WTC11 (cell line): ENCODE results near the gene TNFAIP8L3.

Experiments
- ATF2 ChIP-seq: sonication (generic); formaldehyde crosslinking; IDR thresholded peaks from 2 replicates; pipeline ENCODE4 v1.8.1; 2022; ENCODE audit warnings: low read depth, missing genetic modification reagents, borderline replicate concordance
- ATF3 ChIP-seq: sonication (generic); formaldehyde crosslinking; conservative IDR thresholded peaks from 2 replicates; pipeline ENCODE4 v1.8.1; 2022; ENCODE audit warnings: mild to moderate bottlenecking, missing genetic modification reagents
- CTCF ChIP-seq: fragments of 200-600 bp; IDR thresholded peaks from 2 replicates; pipeline ENCODE4 v1.8.0; 2022; ENCODE audit warnings: antibody characterized with exemption
- E2F5 ChIP-seq: sonication (generic); formaldehyde crosslinking; IDR thresholded peaks from 2 replicates; pipeline ENCODE4 v1.8.1; 2022; ENCODE audit warnings: mild to moderate bottlenecking, moderate library complexity, missing genetic modification reagents
- ELF4 ChIP-seq: sonication (generic); formaldehyde crosslinking; IDR thresholded peaks from 2 replicates; pipeline ENCODE4 v1.8.1; 2022; ENCODE audit warnings: low read depth, mild to moderate bottlenecking, moderate library complexity, missing genetic modification reagents
- ESRRA ChIP-seq: sonication (generic); formaldehyde crosslinking; IDR thresholded peaks from 2 replicates; pipeline ENCODE4 v1.8.1; 2022; ENCODE audit warnings: mild to moderate bottlenecking, missing genetic modification reagents, borderline replicate concordance
- MAX ChIP-seq: sonication (generic); formaldehyde crosslinking; IDR thresholded peaks from 2 replicates; pipeline ENCODE4 v1.8.0; 2022; ENCODE audit warnings: mild to moderate bottlenecking, missing genetic modification reagents
- NFATC4 ChIP-seq: fragments of 250-450 bp; sonication (Bioruptor Pico); IDR thresholded peaks from 2 replicates; pipeline ENCODE4 v1.9.0; 2021; ENCODE audit warnings: mild to moderate bottlenecking
- NR1H2 ChIP-seq: sonication (generic); formaldehyde crosslinking; IDR thresholded peaks from 2 replicates; pipeline ENCODE4 v1.9.0; 2021; ENCODE audit warnings: mild to moderate bottlenecking, moderate library complexity, missing genetic modification reagents
- SP1 ChIP-seq: sonication (generic); formaldehyde crosslinking; conservative IDR thresholded peaks from 2 replicates; pipeline ENCODE4 v1.8.1; 2022; ENCODE audit warnings: missing genetic modification reagents
- USF2 ChIP-seq: sonication (generic); formaldehyde crosslinking; IDR thresholded peaks from 2 replicates; pipeline ENCODE4 v1.8.1; 2023; ENCODE audit warnings: mild to moderate bottlenecking, missing genetic modification reagents, moderate library complexity
- ZNF138 ChIP-seq: sonication (generic); formaldehyde crosslinking; conservative IDR thresholded peaks from 2 replicates; pipeline ENCODE4 v1.8.1; 2022; ENCODE audit warnings: mild to moderate bottlenecking, moderate library complexity, missing genetic modification reagents
- ZNF219 ChIP-seq: sonication (generic); formaldehyde crosslinking; IDR thresholded peaks from 2 replicates; pipeline ENCODE4 v1.8.0; 2023; ENCODE audit warnings: missing genetic modification reagents, mild to moderate bottlenecking, borderline replicate concordance
- ZNF512 ChIP-seq: sonication (generic); formaldehyde crosslinking; IDR thresholded peaks from 2 replicates; pipeline ENCODE4 v1.8.1; 2022; ENCODE audit warnings: missing genetic modification reagents, borderline replicate concordance

GRCh38 chr15:51075364-51075763, 19.3 kb downstream of the TNFAIP8L3 start:
- no peak for TF ChIP-seq ELF4
- no peak for TF ChIP-seq CTCF
- no peak for TF ChIP-seq ZNF138 (CRISPR knock-in tag)
- no peak for TF ChIP-seq NR1H2
- TF ChIP-seq NFATC4 (CRISPR knock-in tag) = no peak
- TF ChIP-seq E2F5 (CRISPR knock-in tag) = no peak
- TF ChIP-seq ATF3 (CRISPR knock-in tag) = no peak
- no peak for TF ChIP-seq ATF2
- TF ChIP-seq SP1 (CRISPR knock-in tag) = no peak
- no peak for TF ChIP-seq MAX (CRISPR knock-in tag)
- no peak for TF ChIP-seq ZNF512 (CRISPR knock-in tag)
- no peak for TF ChIP-seq ESRRA (CRISPR knock-in tag)
- no peak for TF ChIP-seq ZNF219 (CRISPR knock-in tag)
- no peak for TF ChIP-seq USF2 (CRISPR knock-in tag)
